DMS153 treated with DMSO at 0.1 percent for 48 hours (cell line): ENCODE results near the gene IL6R.

Experiments used
- DNase-seq: peaks from one replicate; lab custom pipeline; 2025; ENCODE audit not compliant: unreplicated experiment; lab: John Stamatoyannopoulos, UW

IL6R gene

GRCh38 chr1:154446789-154447188 is 41.6 kb downstream of the IL6R start:
- DNase-seq, result no peak

DNA sequence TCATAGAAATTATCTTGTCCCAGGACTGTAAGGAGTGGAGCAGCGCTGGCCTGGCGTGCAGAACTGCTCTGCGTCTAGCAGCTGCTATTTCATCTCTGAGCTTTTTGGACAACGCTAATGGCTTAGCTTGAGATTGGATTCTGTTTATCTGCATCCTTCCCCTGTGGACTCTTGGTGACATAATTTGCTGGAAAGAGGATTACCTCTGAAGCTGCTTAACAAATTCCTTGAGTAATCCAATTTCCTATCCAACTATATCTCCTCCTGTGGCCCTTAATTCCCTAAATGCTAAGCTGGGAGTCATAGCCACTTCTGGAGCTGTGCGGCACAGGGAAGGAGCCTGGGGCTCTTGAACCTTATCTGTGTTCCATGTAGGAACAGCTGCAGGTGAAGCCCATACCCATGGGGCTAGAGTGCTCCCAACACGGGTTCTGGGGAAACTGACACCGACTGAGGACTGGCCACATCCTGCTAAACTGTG is 43.2 kb downstream of the IL6R start:
- DNase-seq, result no peak

GRCh38 chr1:154453161-154453560 is 48.0 kb downstream of the IL6R start:
- DNase-seq, result no peak

- DNase-seq, result no peak
These were observed 48.6 kb downstream of the IL6R start for GRCh38 chr1:154453574-154454352.

DNA sequence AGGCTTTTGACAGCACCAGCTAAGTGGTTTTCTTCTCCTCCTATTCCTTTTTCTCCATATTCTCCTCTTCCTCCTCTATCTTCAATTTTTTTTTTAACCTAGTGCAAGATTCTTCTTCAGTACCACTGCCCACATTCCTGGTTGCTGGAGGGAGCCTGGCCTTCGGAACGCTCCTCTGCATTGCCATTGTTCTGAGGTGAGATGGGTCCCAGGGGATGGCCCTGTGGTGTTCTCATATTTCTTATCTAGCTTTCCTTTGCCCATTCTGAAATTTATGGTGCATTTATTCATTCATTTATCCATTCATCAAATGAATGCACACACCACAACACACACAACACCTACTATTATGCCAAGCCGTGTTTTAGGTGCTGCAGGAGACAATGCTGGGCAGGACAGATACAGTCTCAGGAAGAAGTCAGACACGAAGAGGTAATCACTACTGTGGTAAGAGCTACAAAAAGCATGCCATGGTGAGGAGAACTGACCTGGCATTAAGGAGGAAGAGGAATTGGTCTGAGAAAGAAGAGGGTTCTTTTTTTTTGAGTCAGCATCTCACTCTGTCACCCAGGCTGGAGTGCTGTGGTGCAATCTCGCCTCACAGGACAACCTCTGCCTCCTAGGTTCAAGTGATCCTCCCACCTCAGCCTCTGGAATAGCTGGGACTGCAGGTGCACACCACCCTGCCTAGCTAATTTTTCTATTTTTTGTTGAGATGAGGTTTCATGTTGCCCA is 49.4 kb downstream of the IL6R start:
- peak; percentile 57 for DNase-seq

DNA sequence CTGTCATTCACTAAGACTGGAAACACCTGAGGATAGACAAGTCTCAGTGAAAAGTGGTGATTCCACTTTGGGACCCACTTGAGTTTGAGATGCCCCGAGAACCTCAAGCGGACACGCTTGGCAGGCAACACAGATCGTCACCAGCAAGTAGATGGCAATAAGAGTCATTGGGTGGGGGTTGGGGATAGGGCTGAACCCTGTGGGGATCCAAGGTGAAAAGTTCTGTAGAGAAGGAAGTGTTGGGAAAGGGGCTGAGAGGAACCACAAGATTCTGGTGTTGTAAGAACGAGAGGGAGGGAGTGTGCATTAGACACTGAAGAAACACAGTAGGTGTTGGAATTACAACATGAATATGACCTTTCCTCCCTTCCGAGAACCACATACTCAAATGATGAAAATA is 51.5 kb downstream of the IL6R start:
- no peak for DNase-seq

GRCh38 chr1:154459080-154459479 is 53.9 kb downstream of the IL6R start:
- no peak for DNase-seq

GRCh38 chr1:154460695-154461260 is 55.6 kb downstream of the IL6R start:
- DNase-seq, result no peak

GRCh38 chr1:154463512-154463990 is 58.4 kb downstream of the IL6R start:
- DNase-seq, result no peak

DNA sequence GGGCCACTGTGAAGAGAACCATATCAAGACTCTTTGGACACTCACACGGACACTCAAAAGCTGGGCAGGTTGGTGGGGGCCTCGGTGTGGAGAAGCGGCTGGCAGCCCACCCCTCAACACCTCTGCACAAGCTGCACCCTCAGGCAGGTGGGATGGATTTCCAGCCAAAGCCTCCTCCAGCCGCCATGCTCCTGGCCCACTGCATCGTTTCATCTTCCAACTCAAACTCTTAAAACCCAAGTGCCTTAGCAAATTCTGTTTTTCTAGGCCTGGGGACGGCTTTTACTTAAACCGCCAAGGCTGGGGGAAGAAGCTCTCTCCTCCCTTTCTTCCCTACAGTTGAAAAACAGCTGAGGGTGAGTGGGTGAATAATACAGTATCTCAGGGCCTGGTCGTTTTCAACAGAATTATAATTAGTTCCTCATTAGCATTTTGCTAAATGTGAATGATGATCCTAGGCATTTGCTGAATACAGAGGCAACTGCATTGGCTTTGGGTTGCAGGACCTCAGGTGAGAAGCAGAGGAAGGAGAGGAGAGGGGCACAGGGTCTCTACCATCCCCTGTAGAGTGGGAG is 60.6 kb downstream of the IL6R start:
- no peak for DNase-seq

GRCh38 chr1:154466206-154466605 is 61.1 kb downstream of the IL6R start:
- no peak for DNase-seq

DNA sequence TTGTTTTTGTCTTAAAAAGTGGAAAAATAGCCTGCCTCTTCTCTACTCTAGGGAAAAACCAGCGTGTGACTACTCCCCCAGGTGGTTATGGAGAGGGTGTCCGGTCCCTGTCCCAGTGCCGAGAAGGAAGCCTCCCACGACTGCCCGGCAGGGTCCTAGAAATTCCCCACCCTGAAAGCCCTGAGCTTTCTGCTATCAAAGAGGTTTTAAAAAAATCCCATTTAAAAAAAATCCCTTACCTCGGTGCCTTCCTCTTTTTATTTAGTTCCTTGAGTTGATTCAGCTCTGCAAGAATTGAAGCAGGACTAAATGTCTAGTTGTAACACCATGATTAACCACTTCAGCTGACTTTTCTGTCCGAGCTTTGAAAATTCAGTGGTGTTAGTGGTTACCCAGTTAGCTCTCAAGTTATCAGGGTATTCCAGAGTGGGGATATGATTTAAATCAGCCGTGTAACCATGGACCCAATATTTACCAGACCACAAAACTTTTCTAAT is 61.8 kb downstream of the IL6R start:
- DNase-seq, result no peak

DNA sequence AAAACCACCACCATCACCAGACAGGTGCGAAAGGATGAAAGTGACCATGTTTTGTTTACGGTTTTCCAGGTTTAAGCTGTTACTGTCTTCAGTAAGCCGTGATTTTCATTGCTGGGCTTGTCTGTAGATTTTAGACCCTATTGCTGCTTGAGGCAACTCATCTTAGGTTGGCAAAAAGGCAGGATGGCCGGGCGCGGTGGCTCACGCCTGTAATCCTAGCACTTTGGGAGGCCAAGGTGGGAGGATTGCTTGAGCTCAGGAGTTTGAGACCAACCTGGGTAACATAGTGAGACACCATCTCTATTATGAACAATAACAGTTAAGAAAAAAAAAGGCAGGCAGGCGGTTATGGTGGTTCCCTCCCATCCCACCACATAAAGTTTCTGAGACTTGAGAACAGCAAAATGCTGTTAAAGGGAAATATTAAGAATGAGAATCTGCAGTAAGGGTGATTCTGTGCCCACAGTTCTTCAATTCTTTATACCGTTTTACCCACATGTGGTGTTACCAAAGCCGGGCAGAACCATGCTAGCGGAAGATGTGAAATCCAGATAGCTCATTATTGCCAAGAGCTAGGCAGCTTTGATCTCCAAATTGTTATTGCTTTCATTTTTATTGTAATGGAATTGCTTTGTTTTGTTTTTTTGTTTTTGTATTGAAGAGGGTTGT is 62.4 kb downstream of the IL6R start:
- DNase-seq, result no peak

DNA sequence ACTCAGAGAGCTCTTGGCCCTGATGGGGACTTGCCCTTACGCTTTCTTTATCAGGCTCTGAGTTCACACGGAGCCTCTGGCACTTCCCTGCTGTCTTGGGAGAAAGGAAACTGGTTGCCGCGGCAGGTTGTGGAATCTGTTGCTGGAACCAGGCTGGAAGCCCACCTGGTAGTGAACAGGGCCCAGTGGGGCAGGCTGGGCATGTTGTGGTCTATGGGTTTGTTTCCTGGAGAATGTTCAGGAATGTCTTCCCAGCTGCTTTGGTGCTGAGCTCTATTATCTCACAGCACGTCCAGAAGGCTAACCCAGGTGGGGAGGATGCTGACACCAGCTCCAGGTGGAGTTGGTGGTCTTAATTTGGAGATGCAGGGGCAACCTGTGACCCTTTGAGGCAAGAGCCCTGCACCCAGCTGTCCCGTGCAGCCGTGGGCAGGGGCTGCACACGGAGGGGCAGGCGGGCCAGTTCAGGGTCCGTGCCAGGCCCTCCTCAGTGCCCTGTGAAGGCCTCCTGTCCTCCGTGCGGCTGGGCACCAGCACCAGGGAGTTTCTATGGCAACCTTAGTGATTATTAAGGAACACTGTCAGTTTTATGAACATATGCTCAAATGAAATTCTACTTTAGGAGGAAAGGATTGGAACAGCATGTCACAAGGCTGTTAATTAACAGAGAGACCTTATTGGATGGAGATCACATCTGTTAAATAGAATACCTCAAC is 63.5 kb downstream of the IL6R start:
- DNase-seq, result no peak

DNA sequence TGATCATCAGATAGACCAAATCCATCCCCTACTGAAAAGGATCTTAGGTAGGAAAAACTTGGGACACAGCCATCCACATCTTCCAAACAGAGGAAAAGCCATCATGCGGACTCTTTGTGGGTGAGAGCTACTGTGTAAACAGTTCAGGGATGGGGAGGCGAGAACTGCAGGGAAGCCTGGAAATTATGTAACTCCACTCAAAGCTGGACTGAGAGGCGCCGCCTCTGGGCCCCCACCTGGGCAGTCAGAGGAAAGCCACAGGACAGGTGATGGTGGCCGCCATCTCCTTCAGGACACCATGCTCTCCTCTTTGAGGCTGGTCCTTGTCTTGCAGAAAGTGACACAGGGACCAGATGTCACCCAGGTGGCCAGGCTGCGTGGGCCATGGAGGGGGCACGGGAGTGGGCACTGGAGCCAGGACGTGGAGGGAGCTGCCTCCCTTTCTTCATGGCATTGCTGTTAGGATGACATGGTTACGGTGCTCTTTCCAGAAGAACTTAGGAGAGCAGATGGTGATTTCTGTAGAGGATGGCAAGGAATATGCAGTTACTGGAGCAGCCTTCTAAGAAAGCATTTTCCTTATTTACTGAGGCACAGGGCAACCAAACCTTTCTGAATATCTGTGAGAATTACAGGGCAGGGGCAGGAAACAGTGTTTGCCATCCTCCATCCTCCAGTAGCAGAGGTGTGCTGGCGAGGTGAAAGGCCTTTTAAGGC is 64.9 kb downstream of the IL6R start:
- DNase-seq, result peak; percentile 22

DNA sequence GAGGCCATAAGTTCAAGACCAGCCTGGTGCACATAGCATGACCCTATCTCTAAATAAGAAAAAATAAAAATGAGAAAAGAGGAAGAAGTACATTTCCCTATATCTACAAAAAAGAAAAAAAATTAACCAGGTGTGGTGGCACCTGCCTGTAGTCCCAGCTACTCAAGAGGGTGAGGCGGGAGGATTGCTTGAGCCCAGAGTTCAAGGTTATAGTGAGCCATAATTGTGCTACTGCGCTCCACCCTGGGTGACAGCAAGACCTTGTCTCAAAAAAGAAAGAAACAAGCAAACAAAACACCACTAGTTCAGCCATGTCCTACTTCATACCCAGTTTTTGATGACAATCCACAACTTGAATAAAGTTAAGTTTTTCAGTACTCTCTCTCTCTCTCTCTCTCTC is 66.2 kb downstream of the IL6R start:
- no peak for DNase-seq

DNA sequence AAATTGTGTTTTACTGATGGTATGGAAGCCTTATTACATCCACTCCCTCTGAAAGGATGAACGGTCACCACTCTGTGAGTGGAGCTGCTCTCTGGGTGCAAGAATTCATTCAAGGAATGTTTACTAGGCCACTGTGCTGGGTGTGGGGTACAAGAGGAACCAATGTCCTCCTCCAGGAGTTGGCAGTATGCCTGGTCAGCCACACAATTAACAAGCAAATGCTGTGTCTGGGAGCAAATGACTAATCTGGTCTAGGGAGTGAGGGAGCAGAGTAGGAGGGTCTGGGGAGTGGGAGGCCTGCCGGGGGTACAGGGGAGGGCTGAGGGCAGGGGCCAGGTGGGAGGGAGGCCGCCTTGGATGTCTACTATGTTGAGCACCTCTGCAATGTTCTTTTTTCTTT is 69.7 kb downstream of the IL6R start:
- no peak for DNase-seq

DNA sequence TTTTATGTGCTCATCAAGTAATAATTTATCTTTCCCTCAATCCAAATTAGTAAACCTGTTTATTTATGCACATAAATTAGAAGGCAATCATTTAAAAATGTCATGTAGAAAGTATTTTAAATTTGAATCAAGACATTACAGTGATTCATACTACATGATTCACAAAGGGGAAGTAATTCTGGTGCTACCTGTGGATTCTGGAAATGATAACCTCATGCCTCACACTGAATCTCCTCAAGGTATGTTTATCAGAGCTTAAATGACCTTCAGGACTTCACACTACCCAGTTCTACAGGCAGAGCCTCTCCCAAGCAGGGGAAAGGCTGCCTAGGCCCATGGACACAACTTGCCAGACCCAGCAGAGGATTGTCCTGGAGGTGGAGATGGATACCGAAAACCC is 71.6 kb downstream of the IL6R start:
- no peak for DNase-seq

- DNase-seq, result no peak
These were observed 72.9 kb downstream of the IL6R start for GRCh38 chr1:154478013-154478412.

- no peak for DNase-seq
These were observed 73.5 kb downstream of the IL6R start for GRCh38 chr1:154478639-154479038.
